ENCODE measurements around the gene CARNS1. TPM values are rescaled to one million over a fixed set of nuclear protein-coding genes. Genes with fewer than 3 reads are reported as not detected.

The CARNS1 gene
- total RNA-seq, 6 donors from 2014 or later: 0.49 to 4.2 (median 0.89) TPM

GRCh38 chr11:67387069-67387468, 28.4 kb upstream of the CARNS1 start:
- TF ChIP-seq POLR2A (IDR thresholded peaks at IDR 0.05) (no peak), CTCF (IDR thresholded peaks at IDR 0.05) (no peak), EP300 (IDR thresholded peaks at IDR 0.05) (no peak), POLR2AphosphoS5 (IDR thresholded peaks at IDR 0.05) (no peak)
- 29 to 31% methylated on average over 8 to 9 of the region's 9 CpGs for WGBS, 2 donors
- H3K4me3 ChIP-seq: no peak overlapping the region
- DNase-seq: no peak
- ATAC-seq (ENCODE audit: low FRiP score in 2 of 2): no peak
- peaks cover 12 to 32% (median 17%) of the 10 kb centered on the region in 4 donors for H3K4me1 ChIP-seq
- H3K27me3 ChIP-seq: no peaks in the 10 kb centered on the region
- no peak overlapping the region for H3K27ac ChIP-seq
- H3K9me3 ChIP-seq: no peaks in the 10 kb centered on the region
- no peaks in the 10 kb centered on the region for H3K36me3 ChIP-seq

- no peak for DNase-seq
- no peaks in the 10 kb centered on the region for H3K27me3 ChIP-seq
- H3K4me3 ChIP-seq: no peak overlapping the region
- H3K27ac ChIP-seq: no peak overlapping the region
- no peak for ATAC-seq (ENCODE audit: low FRiP score in 2 of 2)
- TF ChIP-seq POLR2A (IDR thresholded peaks at IDR 0.05): no peak
- no peak for TF ChIP-seq CTCF (IDR thresholded peaks at IDR 0.05)
- TF ChIP-seq EP300 (IDR thresholded peaks at IDR 0.05): no peak
- TF ChIP-seq POLR2AphosphoS5 (IDR thresholded peaks at IDR 0.05): no peak
- H3K9me3 ChIP-seq: no peaks in the 10 kb centered on the region
- no peaks in the 10 kb centered on the region for H3K36me3 ChIP-seq
- 56 to 70% methylated on average over 6 of the region's 6 CpGs for WGBS, 2 donors
- peaks cover 12 to 31% (median 16%) of the 10 kb centered on the region in 4 donors for H3K4me1 ChIP-seq
These were observed 28.0 kb upstream of the CARNS1 start for GRCh38 chr11:67387518-67387917.

GRCh38 chr11:67389477-67389876, 26.0 kb upstream of the CARNS1 start:
- Histone ChIP-seq H3K27ac (no peak overlapping the region), H3K4me3 (no peak overlapping the region), H3K36me3 (peaks cover 0 to 6% (median 0%) of the 10 kb centered on the region in 4 donors), H3K4me1 (peaks cover 16 to 40% (median 20%) of the 10 kb centered on the region in 4 donors), H3K27me3 (no peaks in the 10 kb centered on the region), H3K9me3 (no peaks in the 10 kb centered on the region)
- TF ChIP-seq EP300 (IDR thresholded peaks at IDR 0.05) (no peak), CTCF (IDR thresholded peaks at IDR 0.05) (peak in 5 of 6 experiments; percentile 36 to 58 (median 43))
- WGBS, 2 donors: 60 to 62% methylated on average over 4 to 6 of the region's 6 CpGs
- no peak for DNase-seq
- no peak for ATAC-seq (ENCODE audit: low FRiP score in 2 of 2)

GRCh38 chr11:67390947-67391303, 24.6 kb upstream of the CARNS1 start:
- no peak for TF ChIP-seq POLR2A (IDR thresholded peaks at IDR 0.05)
- no peak for TF ChIP-seq CTCF (IDR thresholded peaks at IDR 0.05)
- TF ChIP-seq POLR2AphosphoS5 (IDR thresholded peaks at IDR 0.05): no peak
- no peak for TF ChIP-seq EP300 (IDR thresholded peaks at IDR 0.05)
- Histone ChIP-seq H3K27me3 (no peaks in the 10 kb centered on the region), H3K9me3 (no peaks in the 10 kb centered on the region), H3K27ac (peak overlapping the region; percentile 85 to 91 (median 88)), H3K4me1 (peaks cover 16 to 36% (median 20%) of the 10 kb centered on the region in 4 donors), H3K4me3 (peak overlapping the region; percentile 74 to 100 (median 88)), H3K36me3 (peaks cover 0 to 13% (median 8%) of the 10 kb centered on the region in 4 donors)
- ATAC-seq (ENCODE audit: low FRiP score in 2 of 2): no peak
- DNase-seq: no peak
- 13 to 14% methylated on average over 15 of the region's 15 CpGs for WGBS, 2 donors

All from upper lobe of left lung (tissue), 6 donors.